Spleen (tissue), 7 donors: ENCODE measurements around the gene PRCP.

Experiments
- POLR2AphosphoS5 ChIP-seq, 3 donors: sonication (generic); formaldehyde crosslinking; IDR thresholded peaks; one replicate each; pipeline ENCODE4 v1.5.1; 2017; ENCODE audit warnings: antibody characterized with exemption in 3 of 3
- TF ChIP-seq, protein P1 (sequence below), 11 experiments: fragments of 200-600 bp in 7 of 11; fragments of 450-650 bp in 4 of 11; sonication (generic) in 4 of 11; IDR thresholded peaks in 8 of 11; conservative IDR thresholded peaks in 3 of 11; 1 replicate in 7 of 11; 2 replicates in 4 of 11; pipeline versions ENCODE4 v1.4.0 to v1.8.0; 2016 to 2021; ENCODE audit warnings: antibody characterized with exemption in 11 of 11, inconsistent platforms in 4 of 11, mild to moderate bottlenecking in 1 of 11
- donor health status: DM: no; HTN: no; CAD: no; lungs with moderate emphysema.
- donor health status: DM: no; HTN: no; CAD: no.
- donor health status: DM: no; HTN: no; CAD: no.

- no peak for TF ChIP-seq POLR2AphosphoS5 (IDR thresholded peaks at IDR 0.05)
- TF ChIP-seq, protein P1, sequence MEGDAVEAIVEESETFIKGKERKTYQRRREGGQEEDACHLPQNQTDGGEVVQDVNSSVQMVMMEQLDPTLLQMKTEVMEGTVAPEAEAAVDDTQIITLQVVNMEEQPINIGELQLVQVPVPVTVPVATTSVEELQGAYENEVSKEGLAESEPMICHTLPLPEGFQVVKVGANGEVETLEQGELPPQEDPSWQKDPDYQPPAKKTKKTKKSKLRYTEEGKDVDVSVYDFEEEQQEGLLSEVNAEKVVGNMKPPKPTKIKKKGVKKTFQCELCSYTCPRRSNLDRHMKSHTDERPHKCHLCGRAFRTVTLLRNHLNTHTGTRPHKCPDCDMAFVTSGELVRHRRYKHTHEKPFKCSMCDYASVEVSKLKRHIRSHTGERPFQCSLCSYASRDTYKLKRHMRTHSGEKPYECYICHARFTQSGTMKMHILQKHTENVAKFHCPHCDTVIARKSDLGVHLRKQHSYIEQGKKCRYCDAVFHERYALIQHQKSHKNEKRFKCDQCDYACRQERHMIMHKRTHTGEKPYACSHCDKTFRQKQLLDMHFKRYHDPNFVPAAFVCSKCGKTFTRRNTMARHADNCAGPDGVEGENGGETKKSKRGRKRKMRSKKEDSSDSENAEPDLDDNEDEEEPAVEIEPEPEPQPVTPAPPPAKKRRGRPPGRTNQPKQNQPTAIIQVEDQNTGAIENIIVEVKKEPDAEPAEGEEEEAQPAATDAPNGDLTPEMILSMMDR (IDR thresholded peaks at IDR 0.05 in 8 of 11, conservative IDR thresholded peaks at IDR 0.05 in 3 of 11) = no peak
These were observed 49.1 kb upstream of the PRCP start for GRCh38 chr11:82949352-82949751.
